Measurements from ENCODE around the gene GRAMD2A. TPM values are rescaled to one million over a fixed set of nuclear protein-coding genes. Genes with fewer than 3 reads are reported as not detected.

The GRAMD2A gene
- total RNA-seq, 2 experiments from 2014 or later = 0.10 TPM; not detected in 1

- DNase-seq (peak; percentile 35), ATAC-seq (peak; percentile 42)
- H3K4me3 Mint-ChIP-seq = no peak overlapping the region
- CTCF ChIA-PET = interaction anchor here (1.0 to 4.5 kb wide), 2 partner anchors 15 to 389 kb away, joined by 3 to 13 read pairs; no protein-coding TSS in a partner anchor
- no peaks in the 10 kb centered on the region for H3K9me3 Mint-ChIP-seq (ENCODE audit: insufficient read depth)
- H3K4me1 Mint-ChIP-seq (ENCODE audit: low read depth) = peaks cover 7% of the 10 kb centered on the region
- H3K27me3 Mint-ChIP-seq (ENCODE audit: low read depth) = no peaks in the 10 kb centered on the region
- H3K36me3 Mint-ChIP-seq (ENCODE audit: low read depth) = no peaks in the 10 kb centered on the region
- POLR2A ChIA-PET = no interaction called here
- H3K27ac Mint-ChIP-seq = peak overlapping the region; percentile 17
Measured at GRCh38 chr15:72141171-72142084, 56.2 kb downstream of the GRAMD2A start.

GRCh38 chr15:72140088-72140487, 57.5 kb downstream of the GRAMD2A start:
- H3K27me3 Mint-ChIP-seq (ENCODE audit: low read depth) = no peaks in the 10 kb centered on the region
- ChIA-PET CTCF (interaction anchor here (4.5 kb wide), 1 partner anchor 16 kb away, joined by 13 read pairs; no protein-coding TSS in a partner anchor), POLR2A (interaction anchor here (0.5 kb wide), 1 partner anchor 357 kb away, joined by 3 read pairs; no protein-coding TSS in a partner anchor)
- no peak overlapping the region for H3K4me3 Mint-ChIP-seq
- no peaks in the 10 kb centered on the region for H3K9me3 Mint-ChIP-seq (ENCODE audit: insufficient read depth)
- no peak overlapping the region for H3K27ac Mint-ChIP-seq
- no peak for DNase-seq
- no peaks in the 10 kb centered on the region for H3K36me3 Mint-ChIP-seq (ENCODE audit: low read depth)
- no peak for ATAC-seq
- peaks cover 7% of the 10 kb centered on the region for H3K4me1 Mint-ChIP-seq (ENCODE audit: low read depth)

GRCh38 chr15:72139667-72140066, 57.9 kb downstream of the GRAMD2A start:
- H3K4me3 Mint-ChIP-seq = no peak overlapping the region
- ChIA-PET POLR2A (interaction anchor here (0.5 kb wide), 1 partner anchor 357 kb away, joined by 3 read pairs; no protein-coding TSS in a partner anchor), CTCF (interaction anchor here (4.5 kb wide), 1 partner anchor 16 kb away, joined by 13 read pairs; no protein-coding TSS in a partner anchor)
- H3K9me3 Mint-ChIP-seq (ENCODE audit: insufficient read depth) = no peaks in the 10 kb centered on the region
- DNase-seq (no peak), ATAC-seq (no peak)
- H3K27ac Mint-ChIP-seq = no peak overlapping the region
- H3K4me1 Mint-ChIP-seq (ENCODE audit: low read depth) = peaks cover 7% of the 10 kb centered on the region
- H3K27me3 Mint-ChIP-seq (ENCODE audit: low read depth) = no peaks in the 10 kb centered on the region
- no peaks in the 10 kb centered on the region for H3K36me3 Mint-ChIP-seq (ENCODE audit: low read depth)

- DNase-seq (no peak), ATAC-seq (no peak)
- CTCF ChIA-PET = no interaction called here
- no peaks in the 10 kb centered on the region for H3K9me3 Mint-ChIP-seq (ENCODE audit: insufficient read depth)
- no peaks in the 10 kb centered on the region for H3K27me3 Mint-ChIP-seq (ENCODE audit: low read depth)
- H3K36me3 Mint-ChIP-seq (ENCODE audit: low read depth) = no peaks in the 10 kb centered on the region
- H3K4me3 Mint-ChIP-seq = no peak overlapping the region
- H3K4me1 Mint-ChIP-seq (ENCODE audit: low read depth) = peaks cover 4% of the 10 kb centered on the region
- POLR2A ChIA-PET = no interaction called here
- H3K27ac Mint-ChIP-seq = no peak overlapping the region
Measured at GRCh38 chr15:72136170-72137051, 61.2 kb downstream of the GRAMD2A start.

GRCh38 chr15:72135719-72136118, 61.9 kb downstream of the GRAMD2A start:
- Mint-ChIP-seq H3K9me3 (ENCODE audit: insufficient read depth) (no peaks in the 10 kb centered on the region), H3K27ac (no peak overlapping the region), H3K27me3 (ENCODE audit: low read depth) (no peaks in the 10 kb centered on the region), H3K4me1 (ENCODE audit: low read depth) (no peaks in the 10 kb centered on the region), H3K36me3 (ENCODE audit: low read depth) (no peaks in the 10 kb centered on the region), H3K4me3 (no peak overlapping the region)
- CTCF ChIA-PET = no interaction called here
- DNase-seq = no peak
- POLR2A ChIA-PET = no interaction called here
- ATAC-seq = no peak

GRCh38 chr15:72133211-72133610, 64.4 kb downstream of the GRAMD2A start:
- ChIA-PET POLR2A (interaction anchor here (0.6 kb wide), 1 partner anchor 15 kb away, joined by 3 read pairs; the partner anchor contains the start of genes MYO9A and SENP8), CTCF (no interaction called here)
- DNase-seq (no peak), ATAC-seq (no peak)
- Mint-ChIP-seq H3K4me3 (no peak overlapping the region), H3K36me3 (ENCODE audit: low read depth) (no peaks in the 10 kb centered on the region), H3K27me3 (ENCODE audit: low read depth) (no peaks in the 10 kb centered on the region), H3K27ac (no peak overlapping the region), H3K9me3 (ENCODE audit: insufficient read depth) (no peaks in the 10 kb centered on the region), H3K4me1 (ENCODE audit: low read depth) (no peaks in the 10 kb centered on the region)

- ChIA-PET POLR2A (no interaction called here), CTCF (no interaction called here)
- ATAC-seq (no peak), DNase-seq (no peak)
- Mint-ChIP-seq H3K4me1 (ENCODE audit: low read depth) (no peaks in the 10 kb centered on the region), H3K27me3 (ENCODE audit: low read depth) (no peaks in the 10 kb centered on the region), H3K4me3 (no peak overlapping the region), H3K27ac (no peak overlapping the region), H3K36me3 (ENCODE audit: low read depth) (no peaks in the 10 kb centered on the region), H3K9me3 (ENCODE audit: insufficient read depth) (no peaks in the 10 kb centered on the region)
Measured at GRCh38 chr15:72131922-72132321, 65.7 kb downstream of the GRAMD2A start.

- POLR2A ChIA-PET = no interaction called here
- CTCF ChIA-PET = no interaction called here
- no peak for ATAC-seq
Measured at GRCh38 chr15:72130272-72130671, 67.3 kb downstream of the GRAMD2A start.

GRCh38 chr15:72128359-72128758, 69.2 kb downstream of the GRAMD2A start:
- CTCF ChIA-PET = interaction anchor here (1.5 kb wide), 1 partner anchor 28 kb away, joined by 7 read pairs; no protein-coding TSS in a partner anchor
- DNase-seq = no peak
- Mint-ChIP-seq H3K36me3 (ENCODE audit: low read depth) (no peaks in the 10 kb centered on the region), H3K4me1 (ENCODE audit: low read depth) (no peaks in the 10 kb centered on the region), H3K4me3 (no peak overlapping the region), H3K27ac (no peak overlapping the region), H3K9me3 (ENCODE audit: insufficient read depth) (no peaks in the 10 kb centered on the region), H3K27me3 (ENCODE audit: low read depth) (no peaks in the 10 kb centered on the region)
- no peak for ATAC-seq
- POLR2A ChIA-PET = no interaction called here

More at GRCh38 chr15:72130272-72130671, 67.3 kb downstream of the GRAMD2A start:
- H3K36me3 Mint-ChIP-seq (ENCODE audit: low read depth) = no peaks in the 10 kb centered on the region
- H3K27me3 Mint-ChIP-seq (ENCODE audit: low read depth) = no peaks in the 10 kb centered on the region
- H3K9me3 Mint-ChIP-seq (ENCODE audit: insufficient read depth) = no peaks in the 10 kb centered on the region
- no peak overlapping the region for H3K4me3 Mint-ChIP-seq
- H3K4me1 Mint-ChIP-seq (ENCODE audit: low read depth) = no peaks in the 10 kb centered on the region
- H3K27ac Mint-ChIP-seq = no peak overlapping the region
- no peak for DNase-seq

GRCh38 chr15:72127724-72128322, 69.8 kb downstream of the GRAMD2A start:
- Mint-ChIP-seq H3K4me1 (ENCODE audit: low read depth) (no peaks in the 10 kb centered on the region), H3K36me3 (ENCODE audit: low read depth) (no peaks in the 10 kb centered on the region), H3K27ac (no peak overlapping the region), H3K9me3 (ENCODE audit: insufficient read depth) (no peaks in the 10 kb centered on the region), H3K4me3 (no peak overlapping the region), H3K27me3 (ENCODE audit: low read depth) (no peaks in the 10 kb centered on the region)
- ATAC-seq = no peak
- CTCF ChIA-PET = interaction anchor here (1.5 kb wide), 1 partner anchor 28 kb away, joined by 7 read pairs; no protein-coding TSS in a partner anchor
- no peak for DNase-seq
- POLR2A ChIA-PET = no interaction called here

GRCh38 chr15:72124218-72124617, 73.4 kb downstream of the GRAMD2A start:
- H3K27me3 Mint-ChIP-seq (ENCODE audit: low read depth) = no peaks in the 10 kb centered on the region
- no peak overlapping the region for H3K27ac Mint-ChIP-seq
- ATAC-seq (no peak), DNase-seq (no peak)
- H3K4me1 Mint-ChIP-seq (ENCODE audit: low read depth) = peaks cover 4% of the 10 kb centered on the region
- no peak overlapping the region for H3K4me3 Mint-ChIP-seq
- ChIA-PET CTCF (interaction anchor here (1.0 kb wide), 1 partner anchor 32 kb away, joined by 3 read pairs; no protein-coding TSS in a partner anchor), POLR2A (no interaction called here)
- H3K9me3 Mint-ChIP-seq (ENCODE audit: insufficient read depth) = no peaks in the 10 kb centered on the region
- no peaks in the 10 kb centered on the region for H3K36me3 Mint-ChIP-seq (ENCODE audit: low read depth)

Data from activated CD8-positive, alpha-beta T cell treated with anti-CD3 and anti-CD28 coated beads, Interleukin-2, amount 10 ng/mL, durations not matched to agents 7 days and 5 days (primary cell).